GM10266 (cell line): ENCODE measurements around the gene PRRX2.

Experiments
- DNase-seq: peaks from one replicate; pipeline ENCODE4 v3.0.0; 2012; ENCODE audit errors: extremely low spot score
- TF ChIP-seq, protein P1 (sequence below): IDR thresholded peaks from 2 replicates; pipeline ENCODE4 v1.5.1; 2012; ENCODE audit warnings: mild to moderate bottlenecking, low read depth; ENCODE audit not compliant: control insufficient read depth, insufficient read depth; ENCODE audit errors: missing control alignments

Gene PRRX2

DNA sequence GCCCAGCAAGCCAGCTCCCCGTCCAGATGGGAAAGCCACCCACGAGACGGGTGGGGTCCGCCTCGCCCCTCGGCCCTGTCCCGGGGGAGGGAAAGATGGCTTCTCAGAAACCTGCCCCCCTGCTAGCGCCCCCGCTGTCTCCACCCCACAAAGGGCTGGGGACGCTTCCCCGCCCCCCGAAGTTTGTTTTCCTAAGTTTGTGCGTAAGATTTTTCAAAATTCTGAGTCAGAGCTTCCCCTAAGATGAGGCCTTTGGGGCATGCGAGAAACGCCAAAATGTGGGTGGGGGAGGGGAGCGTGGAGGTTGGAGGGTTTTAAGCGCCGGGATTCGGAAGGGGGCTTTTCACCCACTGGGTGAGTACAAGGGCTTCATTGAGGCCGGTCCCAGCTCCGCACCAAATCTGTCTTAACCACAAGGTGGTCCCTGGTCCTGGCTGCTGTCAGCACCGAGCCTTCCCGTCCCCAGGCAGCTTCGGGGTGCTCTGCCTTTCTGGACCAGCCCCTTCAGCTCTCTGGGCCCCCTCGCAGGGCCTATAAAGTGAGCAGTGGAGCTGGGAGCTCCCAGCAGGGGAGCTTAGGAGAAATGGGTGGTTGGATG lies 32.3 kb downstream of the PRRX2 start:
- no peak for DNase-seq
- TF ChIP-seq, protein P1, sequence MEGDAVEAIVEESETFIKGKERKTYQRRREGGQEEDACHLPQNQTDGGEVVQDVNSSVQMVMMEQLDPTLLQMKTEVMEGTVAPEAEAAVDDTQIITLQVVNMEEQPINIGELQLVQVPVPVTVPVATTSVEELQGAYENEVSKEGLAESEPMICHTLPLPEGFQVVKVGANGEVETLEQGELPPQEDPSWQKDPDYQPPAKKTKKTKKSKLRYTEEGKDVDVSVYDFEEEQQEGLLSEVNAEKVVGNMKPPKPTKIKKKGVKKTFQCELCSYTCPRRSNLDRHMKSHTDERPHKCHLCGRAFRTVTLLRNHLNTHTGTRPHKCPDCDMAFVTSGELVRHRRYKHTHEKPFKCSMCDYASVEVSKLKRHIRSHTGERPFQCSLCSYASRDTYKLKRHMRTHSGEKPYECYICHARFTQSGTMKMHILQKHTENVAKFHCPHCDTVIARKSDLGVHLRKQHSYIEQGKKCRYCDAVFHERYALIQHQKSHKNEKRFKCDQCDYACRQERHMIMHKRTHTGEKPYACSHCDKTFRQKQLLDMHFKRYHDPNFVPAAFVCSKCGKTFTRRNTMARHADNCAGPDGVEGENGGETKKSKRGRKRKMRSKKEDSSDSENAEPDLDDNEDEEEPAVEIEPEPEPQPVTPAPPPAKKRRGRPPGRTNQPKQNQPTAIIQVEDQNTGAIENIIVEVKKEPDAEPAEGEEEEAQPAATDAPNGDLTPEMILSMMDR = no peak

DNA sequence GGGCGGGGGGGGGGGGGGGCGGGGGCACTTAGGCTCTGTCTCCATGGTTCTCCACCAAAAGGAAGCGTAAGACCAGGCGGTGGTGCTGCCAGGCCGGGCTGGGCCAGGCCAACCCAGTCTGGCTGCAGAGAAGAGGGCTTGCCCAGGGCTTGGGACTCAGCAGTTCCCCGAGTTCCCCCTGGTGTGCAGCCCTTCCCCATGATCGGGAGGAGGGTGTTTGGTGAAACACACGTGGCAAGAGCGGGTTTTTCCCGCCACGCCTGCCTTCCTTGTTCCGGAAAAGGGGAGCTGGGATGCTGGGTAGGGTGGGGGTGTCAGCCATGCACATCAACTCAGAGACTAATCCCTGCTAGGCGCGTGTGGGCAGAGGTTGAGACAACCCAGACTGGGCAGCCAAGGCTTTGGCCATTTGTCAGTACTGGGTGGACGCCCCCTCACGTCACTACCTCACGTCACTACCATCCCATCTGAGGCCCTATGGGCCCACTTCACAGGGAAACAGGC lies 32.9 kb downstream of the PRRX2 start:
- DNase-seq = no peak
- TF ChIP-seq, protein P1 = no peak

DNA sequence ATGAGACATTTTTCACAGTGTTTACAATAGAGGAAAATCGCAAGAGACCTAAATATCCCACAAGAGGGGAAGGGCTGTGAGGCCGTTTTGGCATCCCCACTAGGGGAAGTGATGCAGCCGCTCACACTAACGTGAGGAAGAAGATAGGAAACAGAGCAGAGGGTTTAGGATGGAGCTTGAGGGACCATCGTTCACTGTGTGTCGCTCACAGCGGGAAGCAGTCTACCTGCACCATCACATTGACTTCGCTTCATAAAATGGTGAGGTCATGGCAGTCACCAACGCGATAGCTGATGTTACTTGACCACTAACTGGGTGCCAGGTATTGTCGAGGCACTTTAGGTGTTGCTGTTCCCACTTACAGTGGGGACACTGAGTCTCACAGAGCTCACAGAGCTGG lies 35.6 kb downstream of the PRRX2 start:
- TF ChIP-seq, protein P1 = no peak

DNA sequence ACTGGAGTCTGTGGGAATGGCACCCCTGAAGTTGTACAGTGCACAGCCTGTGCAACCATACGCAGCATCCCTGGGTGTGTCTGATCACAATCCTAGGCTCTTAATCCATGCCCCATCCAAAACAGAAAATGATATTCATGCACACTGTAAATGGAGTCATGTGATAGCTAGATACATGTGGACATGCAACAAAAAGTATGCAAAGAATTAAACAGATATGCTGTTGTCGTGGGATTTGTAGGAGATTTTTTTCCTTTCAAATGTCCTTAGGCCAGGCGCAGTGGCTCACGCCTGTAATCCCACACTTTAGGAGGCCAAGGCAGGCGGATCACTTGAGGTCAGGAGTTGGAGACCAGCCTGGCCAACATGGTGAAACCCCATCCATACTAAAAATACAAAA lies 36.1 kb downstream of the PRRX2 start:
- no peak for DNase-seq

More for the DNA sequence above, 35.6 kb downstream of the PRRX2 start:
- no peak for DNase-seq

DNA sequence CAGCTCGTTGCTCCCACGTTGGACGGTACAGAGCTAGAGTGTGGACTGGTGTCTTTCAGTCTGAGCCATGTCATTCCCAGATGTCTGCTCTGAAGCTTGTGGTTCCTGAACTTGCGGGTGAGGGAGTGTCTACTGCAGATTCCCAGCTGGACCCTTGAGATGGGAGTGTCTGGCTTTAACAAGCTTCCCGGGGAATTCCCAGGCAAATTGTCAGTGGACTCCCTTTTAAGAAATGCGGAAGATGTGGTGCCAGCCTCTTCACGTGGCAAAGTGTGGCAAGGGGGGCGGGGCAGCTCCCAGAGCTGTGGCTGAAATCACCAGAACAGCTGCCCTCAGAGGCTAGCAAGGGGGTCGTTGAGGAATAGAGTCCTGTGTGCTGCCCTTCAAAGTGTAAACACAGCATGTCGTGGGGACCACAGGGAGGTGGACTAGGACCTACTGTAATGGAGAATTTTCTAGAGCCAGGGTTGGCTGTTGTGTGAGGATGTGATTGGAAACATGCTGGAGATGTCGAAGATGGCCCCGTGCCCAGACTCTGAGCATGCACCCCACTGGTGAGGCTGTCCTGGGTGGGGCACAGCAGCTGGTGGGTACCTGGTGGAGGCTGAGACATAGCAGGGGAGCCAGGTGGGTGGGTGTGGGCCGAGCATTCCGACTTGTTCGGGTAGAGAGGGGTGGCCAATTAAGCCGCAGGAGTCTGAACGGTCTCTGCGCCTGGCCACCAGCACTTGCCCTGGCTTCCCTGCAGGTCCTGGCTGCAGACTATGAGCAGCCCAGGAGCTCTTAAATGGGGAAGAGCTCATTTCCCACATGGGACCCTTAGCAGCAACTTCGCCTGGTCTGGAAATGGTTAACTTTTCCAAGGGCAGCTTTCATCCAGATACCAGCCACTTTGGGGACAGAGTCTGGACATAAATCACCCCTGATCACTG lies 37.4 kb downstream of the PRRX2 start:
- DNase-seq = no peak
- TF ChIP-seq, protein P1 = no peak

More for the DNA sequence above, 36.1 kb downstream of the PRRX2 start:
- TF ChIP-seq, protein P1 = no peak

DNA sequence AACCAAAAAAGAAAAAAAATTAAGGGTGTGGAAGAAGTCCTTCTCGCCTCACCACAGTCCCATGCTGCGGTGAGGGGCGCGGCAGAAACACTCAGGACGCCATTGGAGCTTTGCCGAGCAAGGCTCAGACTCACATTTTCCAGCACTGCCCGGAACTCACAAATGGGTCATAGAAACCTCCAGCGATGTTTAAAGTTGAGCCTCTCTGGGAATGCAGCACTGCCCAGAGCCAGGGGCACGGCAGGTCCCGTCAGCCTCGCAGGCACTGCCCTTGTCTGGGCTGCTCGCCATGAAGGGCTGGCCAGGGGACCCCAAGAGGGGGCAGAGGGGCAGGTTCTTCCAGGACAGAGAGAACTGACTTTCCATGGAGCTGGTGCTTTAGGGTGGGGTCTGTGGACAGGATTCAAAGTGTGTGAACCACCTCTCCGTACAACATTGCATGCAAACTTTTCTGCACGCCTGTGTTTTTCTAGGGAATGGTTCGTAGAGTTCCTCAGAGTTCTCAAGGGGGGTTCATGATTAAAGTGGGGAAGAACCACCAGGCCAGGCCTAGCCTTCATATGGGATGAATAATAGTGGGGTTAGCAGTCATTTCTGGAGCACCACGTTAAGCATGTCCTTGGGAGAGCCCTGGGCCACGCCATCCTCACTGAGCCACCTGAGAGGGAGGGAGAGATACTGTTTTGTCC lies 38.4 kb downstream of the PRRX2 start:
- no peak for DNase-seq
- TF ChIP-seq, protein P1 = no peak
